Left lung (tissue), 10 donors: ENCODE results near the gene OR6C2. TPM values are rescaled to one million over a fixed set of nuclear protein-coding genes. Genes with fewer than 3 reads are reported as not detected.

ENCODE experiments used
- ATAC-seq: fragments of 200-7000 bp; cut with Tn5 transposase; one replicate; pipeline ENCODE4 v1.9.1; 2020; ENCODE audit warnings: moderate library complexity
- DNase-seq, 4 donors: peaks; one replicate each; pipeline ENCODE4 v3.0.0-alpha.2; 2013 to 2020
- H3K27ac ChIP-seq, 2 donors: fragments of 200-600 bp; sonication (generic) in 1 of 2; one replicate each; pipeline versions ENCODE4 v1.5.0 to v1.8.0; 2020 to 2021
- H3K27me3 ChIP-seq, 2 donors: fragments of 200-600 bp; sonication (generic) in 1 of 2; one replicate each; pipeline versions ENCODE4 v1.5.0 to v1.8.0; 2020 to 2021
- H3K36me3 ChIP-seq, 2 donors: fragments of 200-600 bp; sonication (generic) in 1 of 2; one replicate each; pipeline versions ENCODE4 v1.5.0 to v1.8.0; 2020 to 2021
- H3K4me1 ChIP-seq, 2 donors: fragments of 200-600 bp; one replicate each; pipeline ENCODE4 v1.8.0; 2021
- H3K4me3 ChIP-seq, 2 donors: fragments of 200-600 bp; sonication (generic) in 1 of 2; one replicate each; pipeline versions ENCODE4 v1.5.0 to v1.8.0; 2020 to 2021; ENCODE audit warnings: mild to moderate bottlenecking in 1 of 2
- H3K9me3 ChIP-seq, 2 donors: fragments of 200-600 bp; sonication (generic) in 1 of 2; one replicate each; pipeline versions ENCODE4 v1.5.0 to v1.8.0; 2020 to 2021
- intact Hi-C, 2 donors: fragments of 100-400 bp; cut with DNase I; formaldehyde crosslinking; loops; one replicate each; pipeline versions ENCODE4 v1.11.2 to v1.14.2; 2022
- polyA plus RNA-seq, 6 donors: library from polyadenylated mRNA; unstranded; fragments of 120-200 nt; gene quantifications; one replicate each; pipeline ENCODE4 v1.2.1, GENCODE V29; 2013; ENCODE audit not compliant: insufficient read length in 6 of 6
- total RNA-seq, 2 donors: library from RNA; stranded (reverse); fragmentation: NEBNext Ultra II Directional; extraction: Animal tissue kit (Norgen Biotek cat#: 25700); gene quantifications; one replicate each; pipeline ENCODE4 v1.2.1, GENCODE V29; 2021
- TF ChIP-seq, protein P1 (sequence below), 2 donors: fragments of 200-600 bp; sonication (generic) in 1 of 2; IDR thresholded peaks; one replicate each; pipeline versions ENCODE4 v1.5.0 to v1.8.0; 2021; ENCODE audit warnings: antibody characterized with exemption in 2 of 2
- donor health status: DM: no; HTN: yes; CAD: no.
- donor health status: DM: no; HTN: no; CAD: no.

The OR6C2 gene
- total and polyA plus RNA-seq, 8 donors: not detected

DNA sequence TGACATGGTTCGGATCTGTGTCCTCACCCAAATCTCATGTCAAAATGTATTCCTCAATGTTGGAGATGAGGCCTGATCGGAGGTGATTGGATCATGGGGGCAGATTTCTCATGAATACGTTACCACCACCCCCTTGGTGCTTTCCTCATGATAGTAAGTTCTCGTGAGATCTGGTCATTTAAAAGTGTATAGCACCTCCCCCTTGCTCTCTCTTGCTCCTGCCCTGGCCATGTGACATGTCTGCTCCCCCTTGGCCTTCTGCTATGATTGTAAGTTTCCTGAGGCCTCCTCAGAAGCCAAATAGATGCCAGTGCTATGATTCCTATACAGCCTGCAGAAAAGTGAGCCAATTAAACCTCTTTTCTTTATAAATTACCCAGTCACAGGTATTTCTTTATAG, 55.4 kb downstream of the OR6C2 start:
- H3K4me3 ChIP-seq: no peak overlapping the region
- intact Hi-C loops: no loop called here
- H3K27ac ChIP-seq: no peak overlapping the region
- no peaks in the 10 kb centered on the region for H3K27me3 ChIP-seq
- no peaks in the 10 kb centered on the region for H3K9me3 ChIP-seq
- no peaks in the 10 kb centered on the region for H3K4me1 ChIP-seq
- DNase-seq (no peak), ATAC-seq (no peak)
- no peaks in the 10 kb centered on the region for H3K36me3 ChIP-seq
- TF ChIP-seq, protein P1, sequence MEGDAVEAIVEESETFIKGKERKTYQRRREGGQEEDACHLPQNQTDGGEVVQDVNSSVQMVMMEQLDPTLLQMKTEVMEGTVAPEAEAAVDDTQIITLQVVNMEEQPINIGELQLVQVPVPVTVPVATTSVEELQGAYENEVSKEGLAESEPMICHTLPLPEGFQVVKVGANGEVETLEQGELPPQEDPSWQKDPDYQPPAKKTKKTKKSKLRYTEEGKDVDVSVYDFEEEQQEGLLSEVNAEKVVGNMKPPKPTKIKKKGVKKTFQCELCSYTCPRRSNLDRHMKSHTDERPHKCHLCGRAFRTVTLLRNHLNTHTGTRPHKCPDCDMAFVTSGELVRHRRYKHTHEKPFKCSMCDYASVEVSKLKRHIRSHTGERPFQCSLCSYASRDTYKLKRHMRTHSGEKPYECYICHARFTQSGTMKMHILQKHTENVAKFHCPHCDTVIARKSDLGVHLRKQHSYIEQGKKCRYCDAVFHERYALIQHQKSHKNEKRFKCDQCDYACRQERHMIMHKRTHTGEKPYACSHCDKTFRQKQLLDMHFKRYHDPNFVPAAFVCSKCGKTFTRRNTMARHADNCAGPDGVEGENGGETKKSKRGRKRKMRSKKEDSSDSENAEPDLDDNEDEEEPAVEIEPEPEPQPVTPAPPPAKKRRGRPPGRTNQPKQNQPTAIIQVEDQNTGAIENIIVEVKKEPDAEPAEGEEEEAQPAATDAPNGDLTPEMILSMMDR (IDR thresholded peaks at IDR 0.05): no peak

DNA sequence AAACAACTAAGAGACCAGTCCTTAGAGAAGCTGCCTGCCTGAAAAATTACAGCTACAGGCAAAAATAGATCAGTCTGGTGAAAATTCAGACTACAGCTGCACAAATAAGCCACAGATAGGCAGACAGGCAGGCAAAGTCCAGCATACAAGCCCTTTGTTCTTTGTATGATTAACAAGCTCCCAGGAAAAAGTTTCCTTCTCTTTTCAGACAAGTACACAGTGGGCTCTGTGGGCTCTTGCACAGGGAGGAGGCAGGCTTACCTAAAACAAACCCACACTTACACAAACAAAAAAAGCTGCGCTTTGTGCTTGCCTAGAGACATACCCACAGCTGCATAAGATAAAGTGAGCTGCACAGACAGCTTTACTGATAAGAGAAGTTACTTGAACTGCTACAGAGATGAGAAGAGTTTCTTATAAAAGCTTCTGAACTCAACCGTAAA, 56.0 kb downstream of the OR6C2 start:
- ATAC-seq: no peak
- DNase-seq: no peak
- Histone ChIP-seq H3K4me1 (no peaks in the 10 kb centered on the region), H3K36me3 (no peaks in the 10 kb centered on the region), H3K9me3 (peaks cover 0 to 1% of the 10 kb centered on the region in 2 donors), H3K27ac (no peak overlapping the region), H3K4me3 (no peak overlapping the region), H3K27me3 (no peaks in the 10 kb centered on the region)
- TF ChIP-seq, protein P1 (IDR thresholded peaks at IDR 0.05): no peak
- intact Hi-C loops: no loop called here

DNA sequence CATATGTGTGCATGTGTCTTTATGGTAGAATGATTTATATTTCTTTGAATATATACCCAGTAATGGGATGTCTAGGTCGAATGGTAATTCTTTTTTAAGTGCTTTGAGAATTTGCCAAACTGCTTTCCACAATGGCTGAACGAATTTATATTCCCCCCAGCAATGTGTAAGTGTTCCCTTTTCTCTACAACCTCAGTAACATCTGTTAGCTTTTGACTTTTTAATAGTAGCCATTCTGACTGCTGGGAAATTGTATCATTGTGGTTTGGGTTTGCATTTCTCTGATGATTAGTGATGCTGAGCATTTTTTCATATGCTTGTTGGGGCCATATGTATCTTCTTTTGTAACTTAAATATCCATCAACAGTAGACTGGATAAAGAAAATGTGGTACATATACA, 57.7 kb downstream of the OR6C2 start:
- ATAC-seq: no peak
- TF ChIP-seq, protein P1 (IDR thresholded peaks at IDR 0.05): no peak
- peaks cover 0 to 1% of the 10 kb centered on the region in 2 donors for H3K9me3 ChIP-seq
- no peak overlapping the region for H3K4me3 ChIP-seq
- no peak overlapping the region for H3K27ac ChIP-seq
- no peaks in the 10 kb centered on the region for H3K4me1 ChIP-seq
- H3K27me3 ChIP-seq: no peaks in the 10 kb centered on the region
- intact Hi-C loops: no loop called here
- H3K36me3 ChIP-seq: no peaks in the 10 kb centered on the region
- DNase-seq: no peak

Other genes starting within 250 kb of the OR6C2 start
- not detected for gene OR10A7, start 223.1 kb upstream of the OR6C2 start, total RNA-seq
- not detected for gene OR10A7, start 223.1 kb upstream of the OR6C2 start, polyA plus RNA-seq
- not detected for gene OR6C74, start 199.5 kb upstream of the OR6C2 start, total RNA-seq
- not detected for gene OR6C74, start 199.5 kb upstream of the OR6C2 start, polyA plus RNA-seq
- not detected for gene OR6C6, start 147.5 kb upstream of the OR6C2 start, total RNA-seq
- under 1 TPM in 1 of 6 donors, not detected in 5; 0.18 TPM for gene OR6C6, start 147.5 kb upstream of the OR6C2 start, polyA plus RNA-seq
- gene OR6C1, start 129.7 kb upstream of the OR6C2 start, total RNA-seq: not detected
- gene OR6C1, start 129.7 kb upstream of the OR6C2 start, polyA plus RNA-seq: not detected
- not detected for gene OR6C3, start 113.3 kb upstream of the OR6C2 start, total RNA-seq
- gene OR6C3, start 113.3 kb upstream of the OR6C2 start, polyA plus RNA-seq: not detected
- gene OR6C75, start 81.1 kb upstream of the OR6C2 start, total RNA-seq: not detected
- under 1 TPM in 4 of 6 donors, not detected in 2; 0.05 to 0.13 (median 0.11) TPM for gene OR6C75, start 81.1 kb upstream of the OR6C2 start, polyA plus RNA-seq
- gene OR6C65, start 43.5 kb upstream of the OR6C2 start, total RNA-seq: not detected
- gene OR6C65, start 43.5 kb upstream of the OR6C2 start, polyA plus RNA-seq: not detected
- gene OR6C76, start 17.8 kb upstream of the OR6C2 start, total RNA-seq: not detected
- not detected for gene OR6C76, start 17.8 kb upstream of the OR6C2 start, polyA plus RNA-seq
- gene OR6C70, start 26.1 kb downstream of the OR6C2 start, total RNA-seq: not detected
- gene OR6C70, start 26.1 kb downstream of the OR6C2 start, polyA plus RNA-seq: not detected
- not detected for gene OR6C68, start 48.3 kb downstream of the OR6C2 start, total RNA-seq
- gene OR6C68, start 48.3 kb downstream of the OR6C2 start, polyA plus RNA-seq: not detected
- not detected for gene OR6C4, start 105.5 kb downstream of the OR6C2 start, total RNA-seq
- under 1 TPM in 1 of 6 donors, not detected in 5; 0.04 TPM for gene OR6C4, start 105.5 kb downstream of the OR6C2 start, polyA plus RNA-seq
- gene OR2AP1, start 128.4 kb downstream of the OR6C2 start, total RNA-seq: not detected
- gene OR2AP1, start 128.4 kb downstream of the OR6C2 start, polyA plus RNA-seq: not detected
- gene OR10P1, start 192.8 kb downstream of the OR6C2 start, total RNA-seq: not detected
- gene OR10P1, start 192.8 kb downstream of the OR6C2 start, polyA plus RNA-seq: not detected